Keratinocyte (primary cell): ENCODE measurements around the gene UQCRC1.

Experiments used
- EZH2 ChIP-seq: IDR thresholded peaks from one replicate; pipeline ENCODE4 v1.6.1; 2012; ENCODE audit warnings: inconsistent platforms, mild to moderate bottlenecking, low read length, moderate library complexity
- TF ChIP-seq, protein P1 (sequence below), 3 experiments: IDR thresholded peaks in 1 of 3; conservative IDR thresholded peaks in 1 of 3; optimal IDR thresholded peaks in 1 of 3; 2 replicates in 2 of 3; 3 replicates in 1 of 3; pipeline versions ENCODE3 to v1.5.1; 2011; ENCODE audit warnings: low read length in 3 of 3, mild to moderate bottlenecking in 3 of 3, moderate library complexity in 2 of 3, control low read depth in 1 of 3, inconsistent platforms in 1 of 3; ENCODE audit not compliant: insufficient read depth in 2 of 3; ENCODE audit errors: extremely low read depth in 1 of 3

DNA sequence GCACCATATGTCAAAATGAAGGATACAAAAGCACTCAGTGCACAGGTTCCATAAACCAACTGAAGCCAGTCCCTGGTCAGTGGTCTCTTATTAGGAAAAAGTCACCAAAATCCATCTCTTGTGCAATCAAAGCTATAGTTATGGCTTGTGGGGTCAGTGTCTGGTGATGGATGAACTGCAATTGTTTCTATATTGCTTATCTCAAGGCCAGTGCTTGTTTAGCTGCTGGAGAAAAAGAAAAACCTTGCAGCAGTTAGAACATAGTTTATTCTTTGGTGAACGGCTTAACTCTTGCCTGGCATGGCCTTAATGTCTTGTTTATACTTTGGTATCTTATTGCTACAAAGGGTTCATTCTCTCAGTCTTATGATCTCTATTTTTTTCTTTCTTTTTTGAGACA lies 2.9 kb upstream of the UQCRC1 start:
- TF ChIP-seq, protein P1, sequence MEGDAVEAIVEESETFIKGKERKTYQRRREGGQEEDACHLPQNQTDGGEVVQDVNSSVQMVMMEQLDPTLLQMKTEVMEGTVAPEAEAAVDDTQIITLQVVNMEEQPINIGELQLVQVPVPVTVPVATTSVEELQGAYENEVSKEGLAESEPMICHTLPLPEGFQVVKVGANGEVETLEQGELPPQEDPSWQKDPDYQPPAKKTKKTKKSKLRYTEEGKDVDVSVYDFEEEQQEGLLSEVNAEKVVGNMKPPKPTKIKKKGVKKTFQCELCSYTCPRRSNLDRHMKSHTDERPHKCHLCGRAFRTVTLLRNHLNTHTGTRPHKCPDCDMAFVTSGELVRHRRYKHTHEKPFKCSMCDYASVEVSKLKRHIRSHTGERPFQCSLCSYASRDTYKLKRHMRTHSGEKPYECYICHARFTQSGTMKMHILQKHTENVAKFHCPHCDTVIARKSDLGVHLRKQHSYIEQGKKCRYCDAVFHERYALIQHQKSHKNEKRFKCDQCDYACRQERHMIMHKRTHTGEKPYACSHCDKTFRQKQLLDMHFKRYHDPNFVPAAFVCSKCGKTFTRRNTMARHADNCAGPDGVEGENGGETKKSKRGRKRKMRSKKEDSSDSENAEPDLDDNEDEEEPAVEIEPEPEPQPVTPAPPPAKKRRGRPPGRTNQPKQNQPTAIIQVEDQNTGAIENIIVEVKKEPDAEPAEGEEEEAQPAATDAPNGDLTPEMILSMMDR (optimal IDR thresholded peaks at IDR 0.05 in 1 of 3, IDR thresholded peaks at IDR 0.05 in 1 of 3, conservative IDR thresholded peaks at IDR 0.05 in 1 of 3; ENCODE audit: extremely low read depth in 1 of 3, insufficient read depth in 2 of 3, low read length in 3 of 3), result no peak
- no peak for TF ChIP-seq EZH2
